ENCODE measurements around the gene TIMM17A.
A peak's percentile ranks its signal among the peaks of the same experiment; 100 is the strongest.
"Not testable (repeated sequence)": the region's sequence is repeated elsewhere in the genome, so short reads cannot be mapped to it uniquely, and the experiment has no call there.

The TIMM17A gene

DNA sequence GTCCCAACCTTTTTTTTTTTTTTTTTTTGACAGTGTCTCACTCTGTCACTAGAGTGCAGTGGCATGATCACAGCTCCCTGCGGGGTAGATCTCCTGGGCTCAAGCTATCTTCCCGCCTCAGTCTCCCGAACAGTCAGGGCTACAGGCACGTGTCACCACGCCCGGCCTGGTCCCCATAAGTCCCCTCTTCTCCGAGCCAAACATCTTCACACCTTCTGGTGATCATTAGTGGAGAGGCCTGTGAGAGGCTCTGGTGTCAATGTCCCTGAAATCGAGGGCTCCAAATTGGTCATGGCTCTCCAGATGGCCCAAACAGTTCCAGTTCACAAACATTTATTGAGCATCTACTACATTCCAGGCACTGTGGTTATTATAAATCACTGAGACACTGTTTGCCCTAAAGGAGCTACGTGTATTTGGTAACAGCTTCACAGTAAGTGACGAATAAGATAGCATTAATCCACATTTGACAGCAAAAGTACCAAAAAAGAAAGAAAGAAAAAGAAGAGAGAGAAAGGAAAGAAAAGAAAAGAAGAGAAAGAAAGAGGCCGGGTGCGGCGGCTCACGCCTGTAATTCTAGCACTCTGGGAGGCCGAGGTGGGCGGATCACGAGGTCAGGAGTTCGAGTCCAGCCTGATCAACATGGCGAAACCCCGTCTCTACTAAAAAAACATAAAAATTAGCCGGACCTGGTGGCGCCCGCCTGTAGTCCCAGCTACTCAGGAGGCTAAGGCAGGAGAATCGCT lies 867 bp upstream of the TIMM17A start:
- Mint-ChIP-seq H3K9me3 (no peaks in the 10 kb centered on the region), H3K4me3 (peak overlapping the region; percentile 89), H3K36me3 (peaks cover 10% of the 10 kb centered on the region), H3K27ac (peak overlapping the region; percentile 92), H3K4me1 (peaks cover 20% of the 10 kb centered on the region), H3K27me3 (no peaks in the 10 kb centered on the region)

DNA sequence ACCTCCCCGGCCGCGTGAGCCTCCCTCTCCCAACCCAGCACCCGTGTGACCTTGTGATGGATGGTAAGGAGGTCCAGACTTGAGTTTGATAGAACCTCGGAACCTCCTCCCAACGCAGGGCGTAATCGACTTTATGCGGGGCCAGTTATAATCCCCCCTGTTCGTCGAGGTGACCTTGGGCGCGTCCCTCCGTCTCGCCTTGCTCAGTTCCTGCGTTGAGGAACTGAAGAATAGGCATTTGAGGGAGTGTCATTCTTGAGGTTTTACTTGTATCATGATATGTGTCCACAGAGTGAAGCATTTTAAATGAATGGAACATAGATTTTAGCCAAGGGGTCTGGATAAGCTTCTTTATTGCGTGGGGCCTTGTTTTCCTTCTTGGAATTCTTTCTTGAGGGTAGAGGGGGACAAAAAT lies 433 bp downstream of the TIMM17A start:
- Mint-ChIP-seq H3K9me3 (no peaks in the 10 kb centered on the region), H3K27ac (peak overlapping the region; percentile 92), H3K27me3 (no peaks in the 10 kb centered on the region), H3K4me3 (peak overlapping the region; percentile 89), H3K4me1 (peaks cover 20% of the 10 kb centered on the region), H3K36me3 (peaks cover 13% of the 10 kb centered on the region)

DNA sequence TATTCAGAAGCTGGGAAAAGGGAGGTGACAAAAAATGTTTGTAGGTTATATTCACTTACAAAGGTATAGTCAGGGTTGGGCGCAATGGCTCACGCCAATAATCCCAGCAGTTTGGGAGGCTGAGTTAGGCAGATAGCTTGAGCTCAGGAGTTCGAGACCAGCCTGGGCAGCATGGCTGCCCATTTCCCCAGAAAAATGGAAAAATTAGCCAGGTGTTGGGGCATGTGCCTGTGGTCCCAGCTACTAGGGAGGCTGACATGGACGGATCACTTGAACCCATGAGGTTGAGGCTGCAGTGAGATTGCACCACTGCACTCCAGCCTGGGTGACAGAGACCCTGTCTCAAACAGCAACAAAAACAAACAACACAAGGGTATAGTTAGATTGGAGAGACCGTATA lies 3.0 kb downstream of the TIMM17A start:
- H3K36me3 Mint-ChIP-seq = peaks cover 15% of the 10 kb centered on the region

DNA sequence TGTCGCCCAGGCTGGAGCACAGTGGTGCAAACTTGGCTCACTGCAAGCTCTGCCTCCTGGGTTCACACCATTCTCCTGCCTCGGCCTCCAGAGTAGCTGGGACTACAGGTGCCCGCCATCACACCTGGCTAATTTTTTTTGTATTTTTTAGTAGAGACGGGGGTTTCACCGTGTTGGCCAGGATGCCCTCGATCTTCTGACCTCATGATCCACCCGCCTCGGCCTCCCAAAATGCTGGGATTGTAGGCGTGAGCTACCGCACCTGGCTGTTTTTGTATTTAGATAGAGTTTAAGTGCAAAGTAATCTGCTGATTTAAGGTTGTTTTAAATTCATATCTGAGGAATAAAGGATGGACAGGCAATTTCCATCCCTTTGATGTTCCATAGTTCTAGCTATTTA lies 7.1 kb downstream of the TIMM17A start:
- H3K36me3 Mint-ChIP-seq = peaks cover 11% of the 10 kb centered on the region
- H3K4me3 Mint-ChIP-seq, H3K27me3 Mint-ChIP-seq, H3K27ac Mint-ChIP-seq, H3K9me3 Mint-ChIP-seq, H3K4me1 Mint-ChIP-seq: not testable (repeated sequence)

More for the DNA sequence above, 3.0 kb downstream of the TIMM17A start:
- Mint-ChIP-seq H3K4me1 (peaks cover 20% of the 10 kb centered on the region), H3K27ac (no peak overlapping the region), H3K27me3 (no peaks in the 10 kb centered on the region), H3K9me3 (no peaks in the 10 kb centered on the region), H3K4me3 (no peak overlapping the region)

DNA sequence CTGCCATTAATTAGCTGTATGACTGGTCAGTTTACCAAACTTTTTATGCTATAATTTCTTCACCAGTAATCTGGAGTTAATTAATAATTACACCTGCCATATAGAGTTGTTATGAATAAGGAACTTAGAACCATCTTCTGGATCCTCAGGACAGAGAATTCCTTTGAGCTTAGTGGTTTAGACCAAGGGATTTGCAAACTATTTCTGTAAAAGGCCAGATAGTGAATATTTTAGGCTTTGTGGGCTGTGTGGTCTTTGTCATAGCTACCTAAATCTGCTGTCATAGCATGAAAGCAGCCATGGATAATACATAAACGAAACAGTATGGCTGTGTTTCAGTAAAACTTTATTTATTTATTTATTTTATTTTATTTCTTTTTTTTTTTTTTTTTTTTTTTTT lies 9.0 kb downstream of the TIMM17A start:
- H3K4me1 Mint-ChIP-seq = no peaks in the 10 kb centered on the region
- H3K4me3 Mint-ChIP-seq = no peak overlapping the region
- H3K27ac Mint-ChIP-seq = no peak overlapping the region
- peaks cover 9% of the 10 kb centered on the region for H3K36me3 Mint-ChIP-seq
- no peaks in the 10 kb centered on the region for H3K9me3 Mint-ChIP-seq
- no peaks in the 10 kb centered on the region for H3K27me3 Mint-ChIP-seq

DNA sequence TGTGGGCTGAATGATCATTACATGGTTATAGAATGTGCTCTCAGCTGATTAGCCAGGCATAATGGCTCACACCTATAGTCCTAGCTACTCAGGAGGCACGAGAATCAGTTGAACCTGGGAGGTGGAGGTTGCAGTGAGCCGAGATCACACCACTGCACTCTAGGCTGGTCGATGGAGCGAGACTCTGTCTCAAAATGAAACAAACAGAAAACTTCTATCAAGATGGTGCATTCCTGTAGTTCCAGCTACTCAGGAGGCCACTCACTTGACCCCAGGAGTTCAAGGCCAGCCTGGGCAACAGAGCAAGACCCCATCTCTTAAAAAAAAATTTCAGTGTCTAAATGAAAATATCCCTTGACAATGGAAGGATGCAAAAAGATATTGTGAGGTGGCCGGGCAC lies 10.9 kb downstream of the TIMM17A start:
- Mint-ChIP-seq H3K27me3 (no peaks in the 10 kb centered on the region), H3K36me3 (peaks cover 5% of the 10 kb centered on the region), H3K4me1 (no peaks in the 10 kb centered on the region), H3K9me3 (no peaks in the 10 kb centered on the region), H3K27ac (no peak overlapping the region), H3K4me3 (no peak overlapping the region)

DNA sequence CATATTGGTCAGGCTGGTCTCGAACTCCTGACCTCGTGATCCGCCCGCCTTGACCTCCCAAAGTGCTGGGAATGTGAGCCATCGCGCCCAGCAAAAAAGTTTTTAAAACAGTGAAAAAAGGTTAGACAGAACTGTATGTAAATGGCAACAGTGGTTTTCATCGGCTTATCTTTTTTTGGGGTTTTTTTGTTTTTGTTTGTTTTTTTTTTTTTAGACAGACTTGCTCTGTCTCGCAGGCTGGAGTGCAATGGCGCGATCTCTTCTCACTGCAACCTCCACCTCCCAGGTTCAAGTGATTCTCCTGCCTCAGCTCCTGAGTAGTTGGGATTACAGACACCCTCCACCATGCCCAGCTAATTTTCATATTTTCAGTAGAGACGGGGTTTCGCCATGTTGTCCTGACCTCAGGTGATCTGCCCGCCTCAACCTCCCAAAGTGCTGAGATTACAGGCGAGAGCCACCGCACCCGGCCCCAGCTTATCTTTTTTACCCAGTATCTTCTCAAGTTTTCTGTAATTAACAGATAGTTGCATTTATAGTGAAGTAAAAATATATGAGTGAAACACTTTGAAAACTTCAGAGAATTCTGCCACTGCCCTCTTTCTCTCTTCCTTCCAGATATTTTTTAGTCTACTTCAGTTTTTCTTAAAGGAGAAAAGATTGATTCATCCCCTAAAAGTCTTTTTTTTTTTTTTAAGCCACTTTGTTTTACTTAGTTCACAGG lies 13.1 kb downstream of the TIMM17A start:
- no peak overlapping the region for H3K4me3 Mint-ChIP-seq
- no peaks in the 10 kb centered on the region for H3K9me3 Mint-ChIP-seq
- H3K27ac Mint-ChIP-seq = peak overlapping the region; percentile 65
- H3K4me1 Mint-ChIP-seq = no peaks in the 10 kb centered on the region
- peaks cover 3% of the 10 kb centered on the region for H3K36me3 Mint-ChIP-seq
- H3K27me3 Mint-ChIP-seq = no peaks in the 10 kb centered on the region

DNA sequence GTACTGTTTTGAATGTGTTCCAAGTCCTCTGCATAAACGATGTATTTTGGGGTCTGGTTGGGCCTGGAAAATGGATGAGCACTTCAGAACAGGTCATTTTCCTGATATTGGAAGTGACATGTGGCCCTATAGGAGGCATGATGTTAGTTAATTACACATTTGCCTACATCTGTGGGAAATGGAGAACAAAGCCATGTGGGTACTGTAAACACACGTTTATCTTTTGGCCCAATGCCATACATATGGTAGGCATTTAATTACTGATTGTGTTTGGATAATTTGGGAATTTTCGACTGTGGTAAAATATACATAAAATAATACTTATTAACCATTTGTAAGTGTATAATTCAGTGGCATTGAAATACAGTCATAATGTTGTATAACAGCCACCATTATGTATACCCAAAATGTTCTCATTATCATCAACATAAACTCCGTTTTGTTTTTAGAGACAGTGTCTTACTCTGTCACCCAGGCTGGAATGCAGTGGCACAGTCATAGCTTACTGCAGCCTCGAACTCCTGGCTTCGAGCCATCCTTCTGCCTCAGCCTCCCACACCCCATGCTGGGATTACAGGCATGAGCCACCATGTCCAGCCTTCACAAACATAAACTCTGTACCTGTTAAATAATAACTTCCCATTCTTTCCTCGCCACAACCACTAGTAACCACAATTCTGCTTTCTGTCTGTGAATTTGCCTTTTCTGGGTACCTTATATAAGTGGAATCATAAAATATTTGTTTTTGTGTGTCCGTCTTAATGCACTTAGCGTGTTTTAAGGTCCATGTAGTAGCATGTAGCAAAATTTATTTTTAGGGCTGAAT lies 15.2 kb downstream of the TIMM17A start:
- H3K36me3 Mint-ChIP-seq = peaks cover 3% of the 10 kb centered on the region
- H3K4me1 Mint-ChIP-seq = no peaks in the 10 kb centered on the region
- H3K9me3 Mint-ChIP-seq = no peaks in the 10 kb centered on the region
- H3K27ac Mint-ChIP-seq = no peak overlapping the region
- no peak overlapping the region for H3K4me3 Mint-ChIP-seq
- H3K27me3 Mint-ChIP-seq = no peaks in the 10 kb centered on the region

DNA sequence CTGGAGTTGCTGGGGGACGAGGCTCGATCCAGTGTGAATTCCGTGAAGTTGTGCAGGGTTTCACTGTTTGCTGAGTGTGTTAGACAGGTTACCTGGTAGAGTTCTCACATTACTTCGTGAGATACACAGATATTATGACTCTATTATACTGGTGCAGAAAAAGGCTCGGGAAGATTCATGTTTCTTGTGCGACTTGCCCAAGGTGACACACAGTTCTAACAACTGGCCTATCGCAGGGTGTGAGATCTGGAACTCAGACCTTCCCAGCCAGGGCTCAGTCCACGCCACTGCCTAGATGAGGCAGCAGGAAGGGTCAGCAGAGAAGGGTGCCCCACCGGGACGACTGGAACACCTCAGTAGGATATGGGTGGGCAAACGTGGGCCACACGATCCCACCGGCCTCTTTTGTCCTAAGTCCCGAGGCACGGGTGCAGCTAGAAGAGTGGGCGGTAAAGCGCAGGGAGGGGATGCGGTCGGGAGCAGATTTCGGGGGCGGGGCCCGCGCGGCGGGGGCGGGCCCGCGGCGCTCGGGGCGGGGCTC lies 26.8 kb downstream of the TIMM17A start:
- Mint-ChIP-seq H3K27me3 (no peaks in the 10 kb centered on the region), H3K4me3 (peak overlapping the region; percentile 97), H3K36me3 (no peaks in the 10 kb centered on the region), H3K4me1 (peaks cover 24% of the 10 kb centered on the region), H3K9me3 (no peaks in the 10 kb centered on the region), H3K27ac (peak overlapping the region; percentile 89)

DNA sequence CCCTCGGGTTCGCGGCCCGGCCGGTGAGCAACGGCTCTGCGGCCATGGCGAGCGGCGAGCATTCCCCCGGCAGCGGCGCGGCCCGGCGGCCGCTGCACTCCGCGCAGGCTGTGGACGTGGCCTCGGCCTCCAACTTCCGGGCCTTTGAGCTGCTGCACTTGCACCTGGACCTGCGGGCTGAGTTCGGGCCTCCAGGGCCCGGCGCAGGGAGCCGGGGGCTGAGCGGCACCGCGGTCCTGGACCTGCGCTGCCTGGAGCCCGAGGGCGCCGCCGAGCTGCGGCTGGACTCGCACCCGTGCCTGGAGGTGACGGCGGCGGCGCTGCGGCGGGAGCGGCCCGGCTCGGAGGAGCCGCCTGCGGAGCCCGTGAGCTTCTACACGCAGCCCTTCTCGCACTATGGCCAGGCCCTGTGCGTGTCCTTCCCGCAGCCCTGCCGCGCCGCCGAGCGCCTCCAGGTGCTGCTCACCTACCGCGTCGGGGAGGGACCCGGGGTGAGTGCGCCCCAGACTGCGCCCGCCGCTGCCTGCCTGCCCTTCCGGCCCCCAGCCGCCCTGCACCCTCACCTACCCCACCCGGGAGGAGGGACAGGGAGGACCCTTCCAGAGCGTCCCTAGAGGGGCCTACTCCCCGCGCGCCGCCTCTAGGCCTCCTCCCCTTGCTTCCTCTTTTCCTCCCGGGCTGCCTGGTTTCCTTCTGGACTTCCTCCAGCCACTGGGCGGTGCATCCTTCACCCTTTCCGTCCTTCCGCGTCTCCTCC lies 27.5 kb downstream of the TIMM17A start, which contains the start of gene RNPEP:
RNPEP (plus strand) TSS at position 26 of the 757 bp plus-strand sequence; CDS start at position 45, 19 bp downstream.
- Mint-ChIP-seq H3K4me1 (peaks cover 24% of the 10 kb centered on the region), H3K27ac (peak within 1 kb of the TSS; percentile 89), H3K36me3 (no peaks in the 10 kb centered on the region), H3K27me3 (no peaks in the 10 kb centered on the region), H3K4me3 (peak within 1 kb of the TSS; percentile 97), H3K9me3 (no peaks in the 10 kb centered on the region)

DNA sequence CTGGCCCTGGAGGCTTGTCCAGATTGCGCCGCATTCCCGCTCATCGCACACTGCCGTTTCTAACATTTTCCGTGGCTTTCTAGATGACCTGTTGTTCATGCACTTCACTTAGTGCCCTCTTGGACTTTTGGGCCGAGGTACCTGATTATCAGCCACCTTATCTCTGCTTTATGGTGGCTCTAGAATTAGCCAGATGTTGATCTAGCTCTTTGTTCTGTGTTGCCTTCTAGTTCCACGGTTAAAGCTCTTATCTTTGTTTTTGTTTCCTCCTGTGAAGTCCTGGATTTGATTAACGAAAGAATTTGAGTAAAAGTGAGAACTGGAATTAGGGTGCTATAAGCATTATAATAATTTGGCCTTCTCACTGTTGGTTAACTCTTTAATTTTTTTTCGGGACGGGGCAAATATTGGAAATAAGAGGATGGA lies 28.1 kb downstream of the TIMM17A start:
- peak overlapping the region; percentile 93 for H3K4me3 Mint-ChIP-seq
- H3K36me3 Mint-ChIP-seq = no peaks in the 10 kb centered on the region
- H3K27me3 Mint-ChIP-seq = no peaks in the 10 kb centered on the region
- H3K27ac Mint-ChIP-seq = peak overlapping the region; percentile 75
- peaks cover 24% of the 10 kb centered on the region for H3K4me1 Mint-ChIP-seq
- no peaks in the 10 kb centered on the region for H3K9me3 Mint-ChIP-seq

DNA sequence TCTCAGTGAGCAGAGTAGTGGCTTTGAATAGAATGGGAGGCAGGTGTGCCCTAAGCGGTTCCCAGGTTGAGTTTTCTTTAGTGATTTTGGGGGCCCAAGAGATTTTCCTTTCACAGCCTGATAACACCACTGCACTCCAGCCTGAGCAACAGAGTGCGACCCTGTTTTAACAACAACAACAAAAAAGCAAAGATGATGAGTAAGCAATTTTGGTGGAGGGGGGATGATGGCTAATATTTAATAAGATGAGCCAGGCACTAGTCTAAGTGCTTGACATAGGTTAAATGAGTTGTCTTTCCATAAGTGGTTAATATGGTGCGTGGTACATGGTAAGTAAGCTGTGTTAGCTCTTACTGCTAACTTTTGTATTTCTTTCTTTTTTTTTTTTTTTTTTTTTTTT lies 29.1 kb downstream of the TIMM17A start:
- Mint-ChIP-seq H3K27ac (no peak overlapping the region), H3K4me3 (no peak overlapping the region), H3K4me1 (peaks cover 24% of the 10 kb centered on the region), H3K9me3 (no peaks in the 10 kb centered on the region), H3K27me3 (no peaks in the 10 kb centered on the region), H3K36me3 (peaks cover 2% of the 10 kb centered on the region)

DNA sequence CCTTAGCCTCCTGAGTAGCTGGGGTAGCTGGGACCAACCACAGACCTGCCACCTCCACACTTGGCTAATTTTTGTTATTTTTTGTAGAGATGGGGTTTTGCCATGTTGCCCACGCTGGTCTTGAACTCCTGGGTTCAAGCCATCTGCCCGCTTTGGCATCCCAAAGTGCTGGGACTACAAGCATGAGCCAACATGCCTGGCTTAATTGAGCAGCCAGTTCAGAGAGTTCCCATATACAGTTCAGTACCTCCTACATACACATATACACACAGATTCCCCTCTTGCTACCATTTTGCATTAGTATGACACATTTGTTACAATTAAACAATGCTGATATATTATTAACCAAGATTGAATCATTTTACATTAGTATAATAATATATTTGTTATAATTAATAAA lies 30.1 kb downstream of the TIMM17A start:
- H3K4me3 Mint-ChIP-seq = no peak overlapping the region
- no peaks in the 10 kb centered on the region for H3K27me3 Mint-ChIP-seq
- peaks cover 24% of the 10 kb centered on the region for H3K4me1 Mint-ChIP-seq
- no peak overlapping the region for H3K27ac Mint-ChIP-seq
- peaks cover 2% of the 10 kb centered on the region for H3K36me3 Mint-ChIP-seq
- H3K9me3 Mint-ChIP-seq = no peaks in the 10 kb centered on the region

DNA sequence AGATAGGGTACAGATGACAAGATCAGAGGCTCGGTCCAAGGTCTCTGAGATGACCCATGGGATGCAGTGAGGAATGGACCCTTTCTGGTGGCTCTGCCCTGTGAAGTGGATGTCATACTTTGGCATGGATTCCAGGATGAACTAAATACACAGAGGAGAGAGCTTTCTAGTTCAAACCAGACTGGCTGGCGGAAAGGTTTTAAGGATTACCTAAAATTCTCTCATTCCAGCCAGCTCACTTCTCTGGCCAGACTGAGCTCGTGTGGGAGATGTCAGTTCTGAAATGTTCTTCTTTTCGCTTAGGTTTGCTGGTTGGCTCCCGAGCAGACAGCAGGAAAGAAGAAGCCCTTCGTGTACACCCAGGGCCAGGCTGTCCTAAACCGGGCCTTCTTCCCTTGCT lies 33.3 kb downstream of the TIMM17A start:
- H3K27ac Mint-ChIP-seq = no peak overlapping the region
- peaks cover 10% of the 10 kb centered on the region for H3K4me1 Mint-ChIP-seq
- no peaks in the 10 kb centered on the region for H3K9me3 Mint-ChIP-seq
- H3K4me3 Mint-ChIP-seq = no peak overlapping the region
- no peaks in the 10 kb centered on the region for H3K27me3 Mint-ChIP-seq
- H3K36me3 Mint-ChIP-seq = peaks cover 12% of the 10 kb centered on the region
